IPS-NIHi11 (cell line): ENCODE results near the gene NPTX1.
A peak's percentile ranks its signal among the peaks of the same experiment; 100 is the strongest.
"Not testable (repeated sequence)": the region's sequence is repeated elsewhere in the genome, so short reads cannot be mapped to it uniquely, and the experiment has no call there.

Source experiments
- DNase-seq: peaks from one replicate; pipeline ENCODE4 v3.0.0; 2012; ENCODE audit warnings: mixed read lengths, low spot score

NPTX1 gene

DNA sequence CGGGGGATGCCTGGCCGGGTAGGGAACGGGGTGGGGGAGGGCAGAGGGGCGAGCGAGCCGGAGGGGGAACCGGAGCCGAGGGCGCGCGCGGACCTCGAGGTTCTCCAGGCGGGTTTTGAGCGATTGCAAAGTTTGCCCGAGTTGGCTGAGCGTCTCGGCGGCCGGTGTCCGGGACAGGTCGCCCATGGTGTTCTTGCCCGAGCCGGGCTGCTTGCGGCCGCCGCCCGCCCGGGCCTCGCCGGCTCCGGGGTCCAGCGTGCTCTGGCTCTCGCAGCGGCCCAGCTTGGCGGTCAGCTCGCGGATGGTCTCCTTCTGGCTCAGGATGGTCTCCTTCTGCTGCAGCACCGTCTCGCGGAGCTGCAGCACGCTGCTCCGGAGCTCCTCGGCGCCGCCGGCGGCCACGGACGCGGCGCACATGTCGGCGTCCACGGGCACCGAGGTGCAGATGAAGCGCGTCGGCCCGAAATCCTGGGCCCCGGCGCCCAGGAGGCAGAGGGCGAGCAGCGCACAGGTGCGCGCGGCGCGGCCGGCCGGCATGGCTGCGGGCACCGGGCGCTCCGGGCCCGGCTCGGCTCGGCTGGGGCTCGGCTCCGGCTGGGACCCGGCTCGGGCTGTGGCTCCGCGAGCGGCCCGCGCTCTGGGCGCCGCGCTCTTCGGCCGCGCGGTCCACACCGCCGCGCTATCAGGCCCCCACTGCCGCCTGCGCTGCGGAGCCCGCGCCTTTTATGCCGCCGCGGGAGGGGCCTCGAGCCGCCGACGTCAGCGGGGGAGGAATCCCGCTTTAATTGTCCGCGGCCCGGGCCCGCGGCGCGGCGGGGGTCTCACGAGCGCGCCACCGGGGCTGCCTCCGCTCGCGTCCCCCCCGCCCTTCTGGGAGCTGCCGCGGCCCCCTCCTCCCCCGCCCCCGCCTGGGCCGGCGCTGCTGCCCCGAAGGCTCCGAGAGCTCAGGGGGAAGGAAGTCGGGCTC, at the start of gene NPTX1:
NPTX1 (minus strand) TSS at position 698 of the 967 bp plus-strand sequence; CDS start at position 537, 161 bp downstream.
- DNase-seq = peak; percentile 79

DNA sequence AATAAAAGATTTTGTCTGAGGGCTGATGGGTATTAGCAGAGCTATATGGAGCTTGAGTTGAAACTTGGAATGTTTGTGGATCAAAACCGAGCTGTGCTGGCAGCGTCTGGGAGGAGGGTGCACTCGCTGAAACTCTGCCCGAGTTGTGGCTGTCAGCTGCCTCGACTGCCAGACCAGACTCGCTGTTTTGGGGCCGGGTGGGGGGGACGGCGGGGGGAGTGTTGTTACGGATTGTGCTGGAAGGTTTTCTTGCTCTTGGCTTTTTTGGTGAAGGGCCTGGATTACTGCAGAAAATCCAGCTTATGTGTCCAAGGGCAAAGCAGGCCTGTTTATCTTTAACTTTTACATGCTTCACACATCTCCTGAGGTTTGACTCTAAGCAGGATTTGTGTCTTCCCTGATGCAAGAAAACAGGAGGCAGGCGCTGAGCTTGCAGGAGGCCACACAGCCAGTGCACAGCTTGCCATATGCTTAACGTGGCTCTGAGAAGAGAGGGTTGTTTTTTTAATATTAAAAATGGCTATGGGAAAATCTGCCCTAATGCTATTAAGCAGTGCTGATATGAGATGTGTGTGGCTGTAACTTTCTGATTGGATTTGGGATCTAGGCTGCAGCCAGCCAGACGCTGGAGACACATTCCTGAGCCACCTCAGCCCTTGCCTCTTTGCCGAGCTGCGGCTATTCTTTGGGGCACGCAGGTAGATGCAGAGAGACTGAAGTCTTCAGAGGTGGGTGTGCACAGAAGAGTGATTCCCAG, 47.7 kb upstream of the NPTX1 start:
- DNase-seq = no peak

- DNase-seq = no peak
Measured at GRCh38 chr17:80523054-80523744, 46.8 kb upstream of the NPTX1 start.

GRCh38 chr17:80520810-80521455, 44.5 kb upstream of the NPTX1 start:
- no peak for DNase-seq

DNA sequence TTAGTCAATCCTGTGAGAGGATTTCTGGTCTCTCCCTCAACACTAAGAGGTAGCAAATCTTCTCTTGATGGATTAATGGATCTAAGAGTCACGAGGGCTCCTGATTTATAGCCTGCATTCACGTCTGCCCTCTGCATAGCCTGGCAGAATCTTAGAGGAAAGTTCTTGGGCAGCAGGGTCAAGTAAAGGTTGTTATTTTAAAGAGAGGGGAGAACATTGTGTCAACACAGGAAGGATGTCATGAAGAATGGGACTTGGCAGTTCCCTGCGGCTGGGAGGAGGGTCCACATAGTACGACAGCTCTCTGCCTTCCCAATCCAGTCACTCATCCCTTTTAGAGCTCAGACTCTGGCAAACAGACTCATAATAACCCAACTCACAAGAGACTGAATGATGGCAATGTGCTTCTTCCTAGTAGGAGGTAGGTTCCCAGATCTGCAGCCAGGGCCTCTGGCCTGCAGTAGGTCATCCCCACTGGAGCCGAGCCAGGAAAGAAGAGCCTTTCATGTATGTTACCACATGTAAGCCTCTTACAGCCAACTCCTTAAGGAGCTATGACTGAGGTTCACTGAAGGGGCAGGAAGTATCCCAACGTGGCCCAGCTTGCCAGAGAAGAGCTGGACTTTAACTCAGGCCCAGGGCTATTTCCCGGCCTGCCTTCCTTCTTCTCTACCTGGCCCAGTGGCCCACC, 42.8 kb upstream of the NPTX1 start:
- DNase-seq = no peak

DNA sequence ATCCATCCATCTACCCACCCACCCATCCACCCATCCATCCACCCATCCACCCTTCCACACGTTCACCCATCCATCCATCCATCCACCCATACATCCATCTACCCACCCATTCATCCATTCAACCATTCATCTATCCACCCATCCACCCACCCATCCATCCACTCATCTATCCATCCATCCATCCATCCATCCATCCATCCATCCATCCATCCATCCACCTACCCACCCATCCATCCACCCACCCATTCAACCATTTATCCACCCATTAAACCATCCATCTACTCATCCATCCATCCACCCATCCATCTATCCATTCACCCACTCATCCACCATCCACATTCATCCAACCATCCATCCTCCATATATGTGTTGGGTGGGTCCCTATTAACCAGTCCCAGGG, 42.0 kb upstream of the NPTX1 start:
- no peak for DNase-seq

DNA sequence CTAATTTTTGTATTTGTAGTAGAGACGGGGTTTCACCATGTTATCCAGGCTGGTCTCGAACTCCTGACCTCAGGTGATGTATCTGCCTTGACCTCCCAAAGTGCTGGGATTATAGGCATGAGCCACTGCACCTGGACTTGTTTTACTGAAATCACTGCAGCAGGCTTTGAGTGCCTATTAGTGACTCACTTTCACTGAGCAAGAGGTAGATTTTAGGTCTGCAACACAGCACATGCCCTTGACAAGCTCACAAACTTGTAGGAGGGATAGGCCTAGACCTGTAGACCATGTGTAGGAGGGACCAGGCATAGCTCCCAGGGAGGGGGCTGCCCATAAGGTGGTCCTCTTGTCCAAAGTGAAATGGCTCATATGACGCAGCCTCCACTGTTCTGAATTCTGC, 41.2 kb upstream of the NPTX1 start:
- no peak for DNase-seq

DNA sequence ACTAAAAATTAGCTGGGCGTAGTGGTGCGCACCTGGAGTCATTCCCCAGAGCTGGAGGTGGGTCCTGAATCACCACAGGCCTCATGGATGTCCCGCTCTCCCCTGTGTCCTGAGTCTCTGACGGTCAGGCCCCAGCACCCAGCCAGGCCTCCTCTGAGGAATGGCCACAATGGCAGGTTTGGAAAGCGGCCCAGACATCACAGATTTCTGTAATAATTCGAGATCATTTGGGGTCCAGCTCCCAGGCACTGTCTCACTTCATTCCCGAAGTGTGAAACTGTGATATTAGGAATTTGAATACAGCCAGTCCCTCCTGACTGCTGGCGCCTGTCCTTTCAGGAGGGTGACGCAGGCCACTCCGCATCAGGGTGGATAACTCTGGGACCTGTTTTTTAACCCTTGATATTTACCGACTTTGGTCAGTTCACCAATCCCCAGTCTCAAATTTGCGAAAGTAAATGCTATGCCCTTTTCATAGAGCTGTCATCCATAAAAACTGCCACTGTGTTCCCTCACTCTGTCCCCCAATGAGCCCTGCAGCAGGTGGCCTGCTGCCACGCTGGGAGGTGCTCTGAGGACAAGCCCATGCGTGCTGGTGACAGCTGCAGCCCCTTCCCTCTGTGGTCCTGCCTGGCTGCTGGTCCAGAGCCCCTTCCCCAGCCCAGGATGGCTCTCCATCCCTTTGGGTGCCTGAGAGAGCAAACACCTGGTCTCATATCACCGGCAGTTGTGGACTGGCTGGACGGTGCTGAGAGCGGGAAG, 39.9 kb upstream of the NPTX1 start:
- no peak for DNase-seq

DNA sequence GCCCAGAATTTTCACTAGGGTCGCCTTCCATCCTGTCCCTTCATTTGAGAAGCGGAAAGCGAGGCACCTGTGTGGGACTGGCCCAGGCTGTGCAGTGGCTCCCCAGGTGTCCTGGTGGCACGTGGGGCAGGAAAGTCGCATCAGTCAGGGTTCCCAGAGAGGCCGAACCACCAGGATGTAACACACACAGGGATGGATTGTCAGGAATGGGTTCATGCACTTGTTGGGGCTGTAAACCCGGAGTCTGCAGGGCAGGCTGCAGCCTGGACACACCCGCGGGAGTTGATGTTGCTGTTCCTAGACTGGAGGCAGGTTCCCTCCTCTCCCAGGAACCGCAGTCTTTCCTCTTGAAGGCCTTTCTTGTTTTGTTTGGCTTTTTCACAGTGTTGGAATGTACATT, 37.5 kb upstream of the NPTX1 start:
- no peak for DNase-seq

DNA sequence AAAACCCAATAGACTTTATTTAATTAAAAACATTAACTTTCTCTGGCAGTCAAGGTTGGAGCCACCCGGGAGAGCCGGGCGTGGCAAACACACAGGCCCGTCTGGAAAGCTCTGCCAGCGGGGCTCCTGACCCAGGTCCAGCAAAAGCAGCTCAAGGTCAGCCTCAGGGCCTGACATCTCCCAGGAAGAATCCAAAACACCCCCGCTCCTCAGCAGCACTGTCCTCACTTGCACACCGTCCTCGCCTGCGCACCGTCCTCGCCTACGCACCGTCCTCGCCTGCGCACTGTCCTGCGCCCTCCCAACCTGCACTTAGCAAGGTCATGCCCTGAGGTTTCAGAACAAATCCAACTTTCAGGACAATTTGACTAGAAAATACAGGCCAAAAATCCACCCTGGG, 36.8 kb upstream of the NPTX1 start:
- no peak for DNase-seq

DNA sequence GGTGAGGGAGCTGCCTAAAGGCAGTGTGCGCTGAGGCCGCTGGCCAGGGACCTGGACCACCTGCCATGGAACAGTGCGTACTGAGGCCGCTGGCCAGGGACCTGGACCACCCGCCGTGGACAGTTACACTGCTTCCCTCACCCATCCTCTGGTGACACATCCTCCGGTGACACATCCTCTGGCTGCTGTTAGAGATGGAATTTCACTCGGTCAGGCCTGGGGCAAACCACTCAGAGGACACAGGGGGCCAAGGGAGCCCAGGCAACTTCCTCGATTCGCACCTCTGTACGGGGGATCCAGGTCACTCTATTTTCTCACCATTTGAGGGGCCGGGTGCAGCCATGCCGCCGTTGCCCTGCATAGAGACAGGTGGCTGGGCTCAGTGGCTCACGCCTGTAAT, 35.8 kb upstream of the NPTX1 start:
- no peak for DNase-seq

GRCh38 chr17:80511222-80512180, 35.1 kb upstream of the NPTX1 start:
- DNase-seq = peak; percentile 81

DNA sequence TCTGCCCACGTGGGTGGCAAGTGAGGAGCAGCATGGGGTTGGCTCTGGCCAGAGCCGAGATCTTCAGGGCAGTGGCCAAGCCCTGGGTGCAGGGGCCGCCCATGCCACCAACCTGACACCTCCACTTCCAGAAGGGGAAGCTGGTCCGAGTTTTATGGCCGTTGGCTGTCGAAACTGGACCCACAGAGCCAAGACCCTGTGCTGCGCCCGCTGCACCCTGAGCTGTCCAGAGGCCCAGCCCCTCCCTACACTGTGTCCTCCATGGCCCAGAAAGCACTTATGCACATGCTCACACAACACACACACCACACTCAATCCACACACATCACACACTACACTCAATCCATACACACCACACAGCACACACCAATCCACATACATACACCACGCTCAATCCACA, 34.4 kb upstream of the NPTX1 start:
- DNase-seq = no peak

DNA sequence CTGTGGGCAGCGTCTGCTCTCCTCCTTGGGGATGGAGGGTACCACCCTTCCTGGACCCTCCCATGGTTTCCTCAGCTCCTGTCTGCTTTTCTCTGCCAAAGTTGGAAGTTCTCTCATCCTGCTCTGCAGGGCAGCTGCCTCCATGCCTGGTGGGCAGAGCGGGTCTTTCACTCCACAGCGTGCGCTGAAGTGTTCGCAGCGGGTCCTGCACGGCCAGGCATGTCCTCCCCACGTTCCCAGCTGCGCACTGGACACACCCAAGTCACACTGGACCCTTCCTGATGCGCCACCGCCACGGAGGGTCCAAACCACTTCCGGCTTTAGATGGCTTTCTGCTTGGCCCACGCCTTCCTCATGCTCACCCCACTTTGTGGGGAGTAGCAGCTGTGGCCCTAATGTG, 33.7 kb upstream of the NPTX1 start:
- no peak for DNase-seq

- no peak for DNase-seq
Measured at GRCh38 chr17:80509311-80509710, 32.9 kb upstream of the NPTX1 start.

DNA sequence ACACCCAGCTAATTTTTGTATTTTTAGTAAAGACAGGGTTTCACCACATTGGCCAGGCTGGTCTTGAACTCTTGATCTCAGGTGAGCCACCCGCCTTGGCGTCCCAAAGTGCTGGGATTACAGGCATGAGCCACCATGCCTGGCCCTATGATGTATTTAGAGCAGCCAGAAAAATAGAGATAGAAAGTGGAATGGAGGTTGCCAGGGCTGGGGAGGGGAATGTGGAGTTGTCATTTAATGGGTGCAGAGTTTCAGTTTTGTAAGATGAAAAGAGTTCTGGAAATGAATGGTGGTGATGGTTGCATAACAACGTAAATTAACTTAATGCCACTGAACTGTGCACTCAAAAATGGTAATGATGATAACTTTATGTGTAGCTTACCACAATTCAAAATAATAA, 31.6 kb upstream of the NPTX1 start:
- no peak for DNase-seq

DNA sequence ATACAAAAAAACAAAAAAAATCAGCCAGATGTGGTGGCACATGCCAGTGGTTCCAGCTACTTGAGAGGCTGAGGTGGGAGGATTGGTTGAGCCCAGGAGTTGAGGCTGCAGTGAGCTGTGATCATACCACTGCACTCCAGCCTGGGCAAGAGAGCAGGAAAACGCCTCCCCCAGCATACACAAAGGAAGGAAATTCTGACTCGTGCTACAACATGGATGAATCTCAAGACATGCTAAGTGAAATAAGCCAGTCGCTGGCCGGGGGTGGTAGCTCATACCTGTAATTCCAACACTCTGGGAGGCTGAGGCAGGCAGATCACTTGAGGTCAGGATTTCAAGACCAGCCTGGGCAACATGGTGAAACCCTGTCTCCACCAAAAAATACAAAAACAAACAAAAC, 30.8 kb upstream of the NPTX1 start:
- not testable (repeated sequence) for DNase-seq

DNA sequence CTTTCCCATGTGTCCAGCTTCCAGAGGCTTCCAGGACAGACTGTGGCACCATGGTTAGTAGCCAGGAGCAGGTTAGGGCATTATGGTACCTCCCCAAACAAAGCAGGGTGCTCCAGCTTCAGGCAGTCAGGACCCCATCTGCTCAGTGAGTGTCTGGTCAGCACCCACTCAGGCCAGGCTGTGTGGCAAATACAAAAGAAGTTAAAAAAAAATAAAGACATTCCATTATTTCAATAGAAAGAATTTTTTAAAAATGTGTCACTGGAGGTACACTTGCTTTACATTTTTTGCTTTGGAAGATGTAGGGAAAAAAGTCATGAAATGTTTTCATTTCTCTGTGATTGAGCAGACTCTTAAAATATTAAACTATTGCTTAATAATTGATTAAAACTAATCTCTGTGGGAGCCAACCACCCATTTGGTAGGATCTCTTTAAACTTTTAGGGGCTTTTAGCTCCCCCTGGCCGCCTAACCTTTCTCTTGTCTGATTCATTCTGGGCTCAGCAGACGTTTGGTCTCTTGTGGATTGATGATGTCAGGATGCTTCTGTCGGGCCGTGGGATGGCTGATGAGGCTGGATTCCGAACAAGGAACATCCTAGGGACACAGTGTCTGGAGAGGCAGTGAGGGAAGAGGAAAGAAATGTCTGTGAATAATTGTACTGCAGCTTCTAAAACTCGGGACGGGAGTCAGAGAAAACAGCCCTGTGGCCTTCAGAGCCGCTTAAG, 28.4 kb upstream of the NPTX1 start:
- DNase-seq = no peak

DNA sequence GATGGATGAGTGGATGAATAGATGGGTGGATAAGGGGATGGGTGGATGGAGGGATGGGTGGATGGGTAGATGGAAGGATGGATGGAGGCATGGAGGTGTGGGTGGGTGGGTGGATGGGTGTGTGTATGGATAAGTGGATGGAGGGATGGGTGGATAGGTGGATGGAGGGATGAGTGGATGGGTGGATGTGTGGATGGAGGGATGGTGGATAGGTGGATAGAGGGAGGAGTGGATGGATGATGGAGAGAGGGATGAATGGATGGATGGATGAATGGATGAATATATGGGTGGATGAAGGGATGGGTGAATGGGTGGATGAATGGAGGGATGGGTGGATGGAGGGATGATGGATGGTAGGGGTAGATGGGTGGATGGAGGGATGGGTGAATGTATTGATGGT, 27.5 kb upstream of the NPTX1 start:
- no peak for DNase-seq
